ENCODE results near the gene POU4F3. TPM values are rescaled to one million over a fixed set of nuclear protein-coding genes. Genes with fewer than 3 reads are reported as not detected.

Gene POU4F3
- total and polyA plus RNA-seq, 2 of the 4 experiments (the other 2 are of a cell fraction): 0.02 TPM; not detected in 1

DNA sequence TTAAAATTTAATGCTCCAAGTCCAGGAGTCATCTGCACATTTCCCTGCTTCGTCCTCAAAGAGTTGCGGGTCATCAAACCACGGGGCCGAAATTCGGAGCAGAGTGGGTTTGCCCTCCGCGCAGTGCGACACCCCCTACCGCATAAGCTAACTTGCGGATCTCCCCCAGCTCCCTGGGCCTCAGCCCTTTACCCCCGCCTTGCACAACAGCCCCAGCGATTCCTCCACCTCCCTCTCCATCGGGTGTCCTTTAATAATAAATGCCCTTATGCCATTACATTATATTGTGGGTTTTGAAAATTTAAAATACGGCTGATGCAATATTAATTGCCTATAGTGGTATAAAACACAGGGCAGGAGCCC, 3.9 kb downstream of the POU4F3 start:
- TF ChIP-seq SMC3 (IDR thresholded peaks at IDR 0.05; ENCODE audit: low read depth, low read length) (no peak), BHLHE40 (IDR thresholded peaks at IDR 0.05; ENCODE audit: low read depth, low read length) (no peak), MXI1 (IDR thresholded peaks at IDR 0.05; ENCODE audit: borderline replicate concordance, low read depth, low read length) (no peak), RFX5 (IDR thresholded peaks at IDR 0.05; ENCODE audit: low read depth, low read length) (no peak), POLR2A (IDR thresholded peaks at IDR 0.05; ENCODE audit: low read depth, low read length) (no peak)
- 20% methylated on average over 1 of the region's 14 CpGs; no CpG with 5 or more reads in 1 of the 2 experiments for WGBS, 2 experiments (ENCODE audit: extremely low coverage in 2 of 2, insufficient read length in 1 of 2)
- Histone ChIP-seq H4K5ac (ENCODE audit: low read depth, low read length) (no peak overlapping the region), H3K23ac (ENCODE audit: low read depth, low read length) (no peak overlapping the region), H4K91ac (ENCODE audit: insufficient read depth, low read depth, low read length) (no peak overlapping the region), H3K18ac (ENCODE audit: low read depth, low read length) (no peak overlapping the region), H3K4me3 (ENCODE audit: insufficient read depth, low read depth, low read length) (no peak overlapping the region), H3K4me2 (ENCODE audit: low read depth, low read length) (no peak overlapping the region), H2AK9ac (replicated peaks; ENCODE audit: low read depth, low read length, poor library complexity) (no peak overlapping the region), H2AK5ac (ENCODE audit: low read depth, low read length) (no peak overlapping the region), H2BK15ac (ENCODE audit: low read depth, low read length) (no peak overlapping the region), H3K9me1 (ENCODE audit: insufficient read depth, low read length) (no peaks in the 10 kb centered on the region), H4K8ac (ENCODE audit: low read depth in 2 of 2, low read length in 2 of 2) (no peak overlapping the region), H3K9me3 (ENCODE audit: control insufficient read depth, insufficient read depth, low read length) (no peaks in the 10 kb centered on the region; the same call in 1 of the 2 replicates), H3K4me1 (ENCODE audit: control insufficient read depth, insufficient read depth, low read length) (no peaks in the 10 kb centered on the region), H3K56ac (ENCODE audit: extremely low read depth, insufficient read depth, low read length) (no peak overlapping the region), H3K27ac (ENCODE audit: insufficient read depth, low read length) (no peak overlapping the region), H2BK20ac (ENCODE audit: low read depth, low read length) (no peak overlapping the region), H2BK5ac (ENCODE audit: low read depth, low read length, poor library complexity, severe bottlenecking) (no peak overlapping the region), H3K9ac (ENCODE audit: low read depth, low read length) (no peak overlapping the region), H2BK120ac (ENCODE audit: low read depth, low read length) (no peak overlapping the region), H2AFZ (replicated peaks; ENCODE audit: low read length, poor library complexity) (no peak overlapping the region), H3K14ac (replicated peaks; ENCODE audit: low read depth, low read length) (no peak overlapping the region), H3K4ac (ENCODE audit: low read depth, low read length) (no peak overlapping the region), H4K20me1 (ENCODE audit: insufficient read depth, low read length) (no peaks in the 10 kb centered on the region), H3K79me1 (ENCODE audit: low read depth in 1 of 2, low read length in 2 of 2) (no peaks in the 10 kb centered on the region), H3K36me3 (ENCODE audit: control insufficient read depth, insufficient read depth, low read length) (no peaks in the 10 kb centered on the region), H3K27me3 (ENCODE audit: control insufficient read depth, insufficient read depth, low read length) (peaks cover 88% of the 10 kb centered on the region)
- intact Hi-C loops (cut with micrococcal nuclease): no loop called here
- DNase-seq (no peak), ATAC-seq (ENCODE audit: low read depth) (no peak)
- in situ Hi-C loops (cut with MboI; ENCODE audit: low sequenced_read_pairs): no loop called here
- dilution Hi-C loops (cut with HindIII; ENCODE audit: low sequenced_read_pairs, unreplicated experiment): no loop called here
- ChIA-PET POLR2A (ENCODE audit: unreplicated experiment) (no interaction called here), CTCF (no interaction called here)
- no TSS peak for BruUV-seq (replicated peaks)

All from IMR-90 (cell line).